BLaER1 (cell line): ENCODE measurements around the gene TTC1.
"Not testable (repeated sequence)": the region's sequence is repeated elsewhere in the genome, so short reads cannot be mapped to it uniquely, and the experiment has no call there.

Source experiments
- H3K27ac ChIP-seq: shearing (Covaris generic); formaldehyde crosslinking; 2 replicates; pipeline ENCODE4 v1.8.1; 2022
- H3K27me3 ChIP-seq: shearing (Covaris generic); formaldehyde crosslinking; 2 replicates; pipeline ENCODE4 v1.8.1; 2022
- H3K36me3 ChIP-seq: shearing (Covaris generic); formaldehyde crosslinking; 2 replicates; pipeline ENCODE4 v1.8.1; 2022
- H3K4me1 ChIP-seq: shearing (Covaris generic); formaldehyde crosslinking; 2 replicates; pipeline ENCODE4 v1.8.1; 2022
- H3K4me2 ChIP-seq: shearing (Covaris generic); formaldehyde crosslinking; 2 replicates; pipeline ENCODE4 v1.8.1; 2022
- H3K4me3 ChIP-seq: shearing (Covaris generic); formaldehyde crosslinking; 2 replicates; pipeline ENCODE4 v1.8.1; 2022
- H3K9ac ChIP-seq: shearing (Covaris generic); formaldehyde crosslinking; 2 replicates; pipeline ENCODE4 v1.8.1; 2022
- H3K9me3 ChIP-seq: shearing (Covaris generic); formaldehyde crosslinking; 2 replicates; pipeline ENCODE4 v1.8.1; 2022
- H4K20me1 ChIP-seq: shearing (Covaris generic); formaldehyde crosslinking; 2 replicates; pipeline ENCODE4 v1.8.1; 2022
- Cebpa-rat ChIP-seq: shearing (Covaris generic); IDR thresholded peaks from 2 replicates; pipeline ENCODE4 v1.8.1; 2022

The TTC1 gene

DNA sequence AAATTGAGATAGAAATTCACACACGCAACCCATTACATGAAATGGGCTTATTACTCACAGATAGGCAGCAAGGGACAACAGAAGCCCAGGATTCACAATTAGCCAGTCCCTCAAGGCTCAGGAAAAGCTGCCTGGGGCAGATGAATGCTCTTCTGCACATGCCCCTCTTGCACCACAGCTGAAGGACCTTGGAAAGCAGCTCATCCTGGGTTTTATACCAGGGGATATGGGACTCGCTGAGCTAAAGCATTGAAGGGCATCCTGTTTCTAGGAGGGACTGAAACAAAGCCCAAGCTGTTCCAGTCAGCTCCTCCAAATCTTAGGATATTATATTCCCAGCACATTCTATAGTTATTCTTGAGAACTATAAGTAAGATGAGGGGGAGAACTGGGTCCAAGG is 15.7 kb upstream of the TTC1 start:
- TF ChIP-seq Cebpa-rat: no peak
- no peaks in the 10 kb centered on the region for H4K20me1 ChIP-seq
- peaks cover 3% of the 10 kb centered on the region; the same call in 1 of the 2 replicates for H3K27me3 ChIP-seq
- H3K4me2 ChIP-seq: no peak overlapping the region
- H3K9ac ChIP-seq: no peak overlapping the region
- no peak overlapping the region for H3K27ac ChIP-seq
- peaks cover 15% of the 10 kb centered on the region for H3K9me3 ChIP-seq
- no peak overlapping the region for H3K4me3 ChIP-seq
- peaks cover 2% of the 10 kb centered on the region for H3K4me1 ChIP-seq
- no peaks in the 10 kb centered on the region for H3K36me3 ChIP-seq

DNA sequence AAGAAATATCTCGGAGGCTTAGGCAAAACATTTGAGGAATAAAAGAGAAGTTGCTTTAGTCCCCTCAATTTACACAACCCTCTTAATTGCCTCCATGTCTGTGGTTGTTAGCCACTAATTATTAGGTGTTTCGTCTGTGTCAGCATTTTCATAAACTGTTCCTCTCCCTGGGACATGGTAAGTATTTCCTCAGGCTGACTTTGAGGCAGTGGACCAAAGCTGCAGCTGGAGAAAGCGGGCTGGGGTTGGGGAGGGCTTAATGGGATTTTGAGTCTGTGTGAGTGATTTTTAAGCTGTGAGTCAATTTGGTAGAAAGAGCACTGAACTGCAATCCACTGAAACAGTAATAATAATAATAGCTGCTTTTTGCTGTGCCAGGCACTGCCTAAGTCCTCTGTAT is 13.0 kb upstream of the TTC1 start:
- Histone ChIP-seq H3K36me3 (no peaks in the 10 kb centered on the region), H3K27ac (no peak overlapping the region), H3K4me3 (no peak overlapping the region), H3K9me3 (peaks cover 15% of the 10 kb centered on the region), H3K4me2 (no peak overlapping the region), H3K4me1 (no peaks in the 10 kb centered on the region), H3K9ac (no peak overlapping the region), H3K27me3 (no peaks in the 10 kb centered on the region), H4K20me1 (no peaks in the 10 kb centered on the region)
- TF ChIP-seq Cebpa-rat: no peak

DNA sequence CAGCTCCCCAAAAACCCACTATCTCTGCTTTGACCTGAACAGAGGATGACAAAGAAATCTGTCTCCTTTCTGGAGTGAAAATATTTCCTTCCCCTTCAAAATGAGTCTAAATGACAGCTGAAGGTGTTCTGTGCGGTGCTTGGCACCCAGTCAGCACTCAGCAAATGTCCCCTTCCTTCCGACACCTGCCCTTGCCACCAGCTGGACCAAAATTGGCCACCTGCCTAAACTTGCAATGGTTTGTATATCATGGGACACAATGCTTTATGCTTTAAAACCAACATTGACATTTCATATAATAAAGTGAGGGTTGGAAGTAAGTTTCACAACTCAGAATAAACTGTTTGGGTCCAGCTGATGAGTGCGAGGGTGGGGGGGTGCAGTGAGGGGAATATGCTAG is 7.5 kb upstream of the TTC1 start:
- Histone ChIP-seq H3K9ac (no peak overlapping the region), H3K27me3 (no peaks in the 10 kb centered on the region), H3K4me2 (no peak overlapping the region), H3K4me1 (no peaks in the 10 kb centered on the region), H3K4me3 (no peak overlapping the region), H3K27ac (no peak overlapping the region), H3K9me3 (no peaks in the 10 kb centered on the region), H4K20me1 (no peaks in the 10 kb centered on the region), H3K36me3 (no peaks in the 10 kb centered on the region)
- TF ChIP-seq Cebpa-rat: no peak

DNA sequence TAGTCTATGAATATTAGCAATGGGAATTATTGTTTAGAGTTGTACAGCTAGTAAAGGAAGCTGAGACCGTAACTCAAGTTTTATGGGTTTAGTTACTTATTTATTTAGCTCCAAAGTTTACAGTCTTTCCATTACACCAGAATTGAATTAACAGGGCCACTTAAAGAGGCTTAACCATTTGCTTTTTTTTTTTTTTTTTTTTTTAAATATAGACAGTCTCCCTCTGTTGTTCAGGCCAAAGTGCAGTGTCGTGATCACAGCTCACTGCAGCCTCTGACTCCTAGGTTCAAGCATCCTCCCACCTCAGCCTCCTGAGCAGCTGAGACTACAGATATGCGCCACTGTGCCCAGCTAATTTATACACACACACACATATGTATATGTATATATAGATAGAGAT is 1.4 kb upstream of the TTC1 start:
- Histone ChIP-seq H3K4me3 (no peak overlapping the region), H3K27me3 (no peaks in the 10 kb centered on the region), H3K36me3 (peaks cover 16% of the 10 kb centered on the region), H3K9me3 (no peaks in the 10 kb centered on the region), H3K27ac (no peak overlapping the region), H4K20me1 (peaks cover 27% of the 10 kb centered on the region), H3K4me1 (peaks cover 21% of the 10 kb centered on the region), H3K9ac (no peak overlapping the region), H3K4me2 (no peak overlapping the region)
- TF ChIP-seq Cebpa-rat: no peak

DNA sequence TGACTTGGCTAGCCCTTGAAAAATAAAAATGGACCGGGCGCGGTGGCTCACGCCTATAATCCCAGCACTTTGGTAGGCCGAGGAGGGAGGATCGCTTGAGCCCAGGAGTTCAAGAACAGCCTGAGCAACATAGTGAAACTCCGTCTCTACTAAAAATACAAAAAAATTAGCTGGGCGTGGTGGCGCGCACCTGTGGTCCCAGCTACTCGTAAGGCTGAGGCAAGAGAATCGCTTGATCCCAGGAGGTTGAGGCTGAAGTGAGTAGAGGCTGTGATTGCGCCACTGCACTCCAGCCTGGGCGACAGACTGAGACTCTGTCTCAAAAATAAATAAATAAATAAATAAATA is 436 bp upstream of the TTC1 start:
- not testable (repeated sequence) for H3K9me3 ChIP-seq, H3K27me3 ChIP-seq, H3K27ac ChIP-seq
- Histone ChIP-seq H3K36me3 (peaks cover 25% of the 10 kb centered on the region), H3K4me2 (peak overlapping the region; percentile 55), H3K4me1 (peaks cover 21% of the 10 kb centered on the region), H4K20me1 (peaks cover 28% of the 10 kb centered on the region), H3K9ac (peak overlapping the region; percentile 86; the same call in 1 of the 2 replicates), H3K4me3 (peak overlapping the region; percentile 87)

DNA sequence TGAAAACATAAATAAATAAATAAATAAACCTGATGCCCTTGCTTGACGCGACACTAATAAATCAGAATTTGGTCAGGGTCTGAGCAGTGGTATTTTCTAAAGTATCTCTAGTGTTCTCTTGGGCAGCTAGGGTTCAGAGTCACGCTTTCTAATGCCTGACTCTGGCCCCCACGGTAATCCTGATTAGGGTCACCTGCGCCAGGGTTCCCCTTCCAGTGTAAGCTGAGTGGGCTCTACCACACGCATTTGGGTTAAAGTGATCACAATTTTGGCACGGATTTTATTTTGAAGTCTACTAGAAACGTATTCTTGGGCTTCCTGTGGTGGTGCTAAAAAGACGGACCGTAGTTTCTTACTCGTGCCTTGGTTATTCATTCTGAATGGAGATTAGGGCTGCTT is 651 bp downstream of the TTC1 start:
- TF ChIP-seq Cebpa-rat: no peak
- Histone ChIP-seq H3K36me3 (peaks cover 34% of the 10 kb centered on the region), H3K27me3 (no peaks in the 10 kb centered on the region), H4K20me1 (peaks cover 36% of the 10 kb centered on the region), H3K4me3 (peak overlapping the region; percentile 87), H3K9me3 (no peaks in the 10 kb centered on the region), H3K4me2 (peak overlapping the region; percentile 98), H3K27ac (peak overlapping the region; percentile 79; the same call in 1 of the 2 replicates), H3K9ac (peak overlapping the region; percentile 86), H3K4me1 (peaks cover 21% of the 10 kb centered on the region)

DNA sequence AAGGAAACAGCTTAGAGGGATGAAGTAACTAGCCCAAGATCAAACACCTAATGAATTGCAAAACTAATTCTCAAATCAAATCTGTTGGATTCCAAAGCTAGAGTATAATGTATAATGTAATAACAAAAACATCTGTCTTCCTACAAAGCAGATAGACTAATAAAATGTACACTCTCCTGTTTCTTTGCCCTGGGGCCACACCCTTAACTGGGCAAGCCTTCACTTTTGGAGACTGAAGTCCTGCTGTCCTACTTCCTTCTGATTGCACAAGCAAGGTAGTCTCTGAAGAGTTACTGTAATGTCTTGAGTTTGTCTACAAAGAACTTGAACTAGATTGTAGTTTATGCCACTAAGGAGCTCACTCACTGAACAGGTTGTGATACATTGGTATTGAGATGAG is 2.5 kb downstream of the TTC1 start:
- Histone ChIP-seq H4K20me1 (peaks cover 49% of the 10 kb centered on the region), H3K4me2 (peak overlapping the region; percentile 4; the same call in 1 of the 2 replicates), H3K9me3 (no peaks in the 10 kb centered on the region), H3K36me3 (peaks cover 51% of the 10 kb centered on the region), H3K27ac (no peak overlapping the region), H3K4me1 (peaks cover 21% of the 10 kb centered on the region), H3K9ac (no peak overlapping the region), H3K27me3 (no peaks in the 10 kb centered on the region), H3K4me3 (no peak overlapping the region)
- TF ChIP-seq Cebpa-rat: no peak

DNA sequence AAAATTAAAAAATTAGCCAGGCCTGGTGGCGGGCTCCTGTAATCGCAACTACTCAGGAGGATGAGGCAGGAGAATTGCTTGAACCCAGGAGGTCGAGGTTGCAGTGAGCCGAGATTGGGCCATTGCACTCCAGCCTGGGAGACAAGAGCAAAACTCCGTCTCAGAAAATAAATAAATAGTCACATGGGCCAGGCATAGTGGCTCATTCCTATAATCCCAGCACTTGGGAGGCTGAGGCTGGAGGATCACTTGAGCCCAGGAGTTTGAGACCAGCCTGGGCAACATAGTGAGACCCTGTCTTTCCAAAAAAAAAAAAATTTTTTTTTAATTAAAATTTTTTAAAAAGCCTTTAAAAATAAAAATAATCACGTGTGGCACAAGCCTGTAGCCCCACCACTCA is 5.3 kb downstream of the TTC1 start:
- H3K4me2 ChIP-seq, H3K4me3 ChIP-seq, H3K9ac ChIP-seq, H3K9me3 ChIP-seq, H3K27ac ChIP-seq, H3K27me3 ChIP-seq: not testable (repeated sequence)
- Histone ChIP-seq H3K36me3 (peaks cover 77% of the 10 kb centered on the region), H4K20me1 (peaks cover 72% of the 10 kb centered on the region), H3K4me1 (peaks cover 21% of the 10 kb centered on the region)

DNA sequence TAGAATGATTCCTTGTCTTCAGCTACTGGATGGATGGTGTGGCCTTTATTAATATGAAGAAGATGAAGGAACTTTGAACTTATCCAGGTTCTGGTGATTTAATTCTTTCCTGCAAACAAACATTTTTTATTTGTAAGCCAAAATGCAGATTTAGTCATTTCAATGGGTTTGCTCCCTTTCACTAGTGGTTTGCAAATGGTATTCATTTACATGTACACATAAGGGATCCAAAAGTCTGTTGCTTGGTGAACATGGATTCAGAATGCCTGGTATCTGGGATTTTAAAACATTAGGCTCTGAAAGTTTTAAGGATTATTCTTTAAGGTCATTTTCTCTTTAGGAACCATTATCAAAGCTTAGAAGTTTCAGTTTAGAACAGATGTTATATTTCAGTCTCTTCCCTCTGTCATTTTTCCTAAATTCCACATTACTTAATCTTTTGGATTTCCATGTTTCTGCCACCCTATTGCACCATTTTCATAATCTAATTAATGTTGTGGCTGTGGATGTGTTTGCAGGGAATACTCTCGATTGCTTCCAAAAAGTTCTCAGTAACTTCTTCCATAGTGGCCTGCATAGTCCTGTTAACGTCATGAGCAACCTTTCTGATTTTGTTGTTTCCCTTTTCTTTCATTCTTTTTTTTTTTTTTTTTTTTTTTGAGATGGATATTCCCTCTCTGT is 10.1 kb downstream of the TTC1 start:
- no peaks in the 10 kb centered on the region for H3K4me1 ChIP-seq
- H3K9ac ChIP-seq: no peak overlapping the region
- H4K20me1 ChIP-seq: peaks cover 71% of the 10 kb centered on the region
- H3K4me3 ChIP-seq: no peak overlapping the region
- H3K9me3 ChIP-seq: no peaks in the 10 kb centered on the region
- TF ChIP-seq Cebpa-rat: no peak
- peaks cover 76% of the 10 kb centered on the region for H3K36me3 ChIP-seq
- H3K27me3 ChIP-seq: no peaks in the 10 kb centered on the region
- H3K27ac ChIP-seq: no peak overlapping the region
- H3K4me2 ChIP-seq: no peak overlapping the region

DNA sequence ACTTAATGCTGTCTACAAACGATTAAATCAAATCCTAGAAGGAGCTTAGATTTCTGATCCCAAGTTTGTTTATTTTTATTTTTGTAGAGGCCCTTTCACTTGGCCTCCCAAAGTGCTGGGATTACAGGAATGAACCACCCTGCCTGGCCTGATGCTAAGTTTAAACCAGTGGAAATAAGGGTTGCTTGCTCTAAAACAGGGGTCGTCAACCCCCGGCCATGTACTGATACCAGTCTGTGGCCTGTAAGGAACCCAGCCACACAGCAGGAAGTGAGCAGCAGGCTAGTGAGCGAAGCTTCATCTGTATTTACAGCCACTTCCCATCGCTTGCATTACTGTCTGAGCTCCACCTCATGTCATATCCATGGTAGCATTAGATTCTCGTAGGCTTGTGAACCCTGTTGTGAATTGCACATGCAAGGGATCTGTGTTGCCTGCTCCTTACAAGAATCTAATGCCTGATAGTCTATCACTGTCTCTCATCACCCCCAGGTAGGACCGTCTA is 11.4 kb downstream of the TTC1 start:
- Histone ChIP-seq H3K27ac (no peak overlapping the region), H3K9me3 (no peaks in the 10 kb centered on the region), H3K4me1 (no peaks in the 10 kb centered on the region), H4K20me1 (peaks cover 63% of the 10 kb centered on the region), H3K27me3 (no peaks in the 10 kb centered on the region), H3K36me3 (peaks cover 76% of the 10 kb centered on the region), H3K9ac (no peak overlapping the region), H3K4me2 (no peak overlapping the region), H3K4me3 (no peak overlapping the region)
- TF ChIP-seq Cebpa-rat: no peak

DNA sequence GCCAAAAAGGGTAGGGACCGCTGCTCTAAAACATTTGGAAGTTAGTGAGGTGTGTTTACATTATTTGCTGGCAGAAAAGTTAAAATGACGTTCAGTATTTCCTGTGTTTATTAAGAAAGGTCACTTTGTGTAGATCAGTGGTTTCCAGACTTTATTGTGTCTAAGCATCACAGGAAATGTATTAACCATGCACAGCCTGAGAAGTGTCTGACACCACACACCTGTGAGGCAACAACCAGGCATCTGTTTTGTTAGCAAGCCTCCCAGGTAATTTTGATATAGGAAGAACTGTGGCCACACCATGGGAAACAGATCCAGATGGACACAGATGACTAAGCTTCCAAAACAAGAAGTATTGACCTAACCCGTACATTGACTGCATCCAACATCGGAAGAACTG is 12.0 kb downstream of the TTC1 start:
- no peak overlapping the region for H3K9ac ChIP-seq
- H4K20me1 ChIP-seq: peaks cover 63% of the 10 kb centered on the region
- TF ChIP-seq Cebpa-rat: no peak
- H3K27ac ChIP-seq: no peak overlapping the region
- H3K4me1 ChIP-seq: no peaks in the 10 kb centered on the region
- no peaks in the 10 kb centered on the region for H3K27me3 ChIP-seq
- H3K4me2 ChIP-seq: no peak overlapping the region
- no peaks in the 10 kb centered on the region for H3K9me3 ChIP-seq
- peaks cover 74% of the 10 kb centered on the region for H3K36me3 ChIP-seq
- no peak overlapping the region for H3K4me3 ChIP-seq
